ENCODE measurements around the gene PLXNA2.

PLXNA2 gene

GRCh38 chr1:208167261-208167869 is 76.8 kb downstream of the PLXNA2 start:
- no peaks in the 10 kb centered on the region for H3K9me3 Mint-ChIP-seq
- H3K27me3 Mint-ChIP-seq = peaks cover 34 to 88% of the 10 kb centered on the region in 2 donors
- H3K4me3 Mint-ChIP-seq = no peak overlapping the region
- H3K4me1 Mint-ChIP-seq (ENCODE audit: low read depth in 2 of 2) = peaks cover 0 to 1% of the 10 kb centered on the region in 2 donors
- ATAC-seq (replicated peaks) = no peak
- no peak for DNase-seq
- H3K27ac Mint-ChIP-seq = no peak overlapping the region
- no peaks in the 10 kb centered on the region for H3K36me3 Mint-ChIP-seq (ENCODE audit: insufficient read depth)

DNA sequence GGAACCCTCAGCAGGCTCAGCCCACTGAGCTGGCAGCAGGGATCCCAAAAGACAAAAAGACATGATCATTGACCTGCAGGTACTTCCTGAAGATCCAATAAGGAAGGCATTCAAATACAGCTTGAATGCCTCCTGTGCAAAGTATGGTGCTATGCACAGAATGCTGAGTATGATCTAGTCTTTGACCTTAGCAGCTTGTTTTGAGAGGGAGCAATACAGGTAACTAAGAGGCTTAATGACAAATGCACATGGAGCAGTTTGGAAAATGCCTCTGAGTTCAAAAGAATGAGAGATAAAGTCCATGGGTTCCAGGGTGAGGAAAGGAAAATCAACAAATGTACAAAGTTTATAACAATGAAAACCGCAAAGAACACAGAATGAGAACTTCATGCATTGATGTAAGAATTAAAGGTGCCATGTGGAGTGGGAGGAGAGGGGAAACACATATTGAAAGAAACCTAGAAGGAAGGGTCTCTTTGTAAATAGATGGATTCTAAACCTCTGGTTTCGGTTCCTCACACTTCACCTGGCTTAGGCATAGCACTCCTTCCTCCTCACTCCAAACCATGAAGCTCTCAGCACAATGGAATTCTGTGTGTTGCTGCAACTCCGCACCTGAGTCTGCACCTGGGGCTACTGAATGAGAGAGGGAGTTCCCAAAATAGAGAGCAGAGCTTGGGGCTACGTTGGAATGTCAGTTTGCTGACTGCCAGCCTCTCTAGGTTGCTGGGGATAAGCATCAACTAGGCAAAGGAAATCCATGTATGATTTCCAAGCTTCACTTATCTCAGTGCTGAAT is 77.6 kb downstream of the PLXNA2 start:
- H3K9me3 Mint-ChIP-seq = no peaks in the 10 kb centered on the region

DNA sequence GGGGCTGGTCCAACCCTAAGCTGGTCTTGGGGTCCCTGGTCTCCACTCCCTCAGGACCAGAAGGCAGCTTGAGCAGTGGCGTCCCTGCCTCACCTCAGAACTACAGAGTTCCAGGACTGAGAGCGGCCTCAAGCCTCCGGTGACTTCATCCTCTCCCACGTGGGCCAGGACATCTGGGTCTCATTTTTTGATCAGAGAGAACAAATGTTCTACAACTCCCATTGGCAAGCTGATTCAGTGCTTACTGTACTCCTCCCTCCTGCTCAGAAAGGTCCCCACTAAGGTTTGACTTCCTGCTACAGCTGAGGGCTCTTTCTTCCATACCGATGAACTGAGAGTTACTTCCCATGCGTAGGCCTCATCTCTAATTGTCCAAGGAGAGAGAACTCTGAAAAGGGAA is 78.5 kb downstream of the PLXNA2 start:
- Mint-ChIP-seq H3K36me3 (ENCODE audit: insufficient read depth) (no peaks in the 10 kb centered on the region), H3K9me3 (no peaks in the 10 kb centered on the region), H3K4me3 (no peak overlapping the region), H3K27ac (no peak overlapping the region), H3K27me3 (peaks cover 34 to 89% of the 10 kb centered on the region in 2 donors), H3K4me1 (ENCODE audit: low read depth in 2 of 2) (peaks cover 0 to 1% of the 10 kb centered on the region in 2 donors)
- ATAC-seq (replicated peaks) = no peak
- no peak for DNase-seq

More for the DNA sequence above, 77.6 kb downstream of the PLXNA2 start:
- DNase-seq (no peak), ATAC-seq (replicated peaks) (no peak)
- H3K4me3 Mint-ChIP-seq = no peak overlapping the region
- no peaks in the 10 kb centered on the region for H3K36me3 Mint-ChIP-seq (ENCODE audit: insufficient read depth)
- no peak overlapping the region for H3K27ac Mint-ChIP-seq
- peaks cover 34 to 91% of the 10 kb centered on the region in 2 donors for H3K27me3 Mint-ChIP-seq
- H3K4me1 Mint-ChIP-seq (ENCODE audit: low read depth in 2 of 2) = peaks cover 0 to 1% of the 10 kb centered on the region in 2 donors

DNA sequence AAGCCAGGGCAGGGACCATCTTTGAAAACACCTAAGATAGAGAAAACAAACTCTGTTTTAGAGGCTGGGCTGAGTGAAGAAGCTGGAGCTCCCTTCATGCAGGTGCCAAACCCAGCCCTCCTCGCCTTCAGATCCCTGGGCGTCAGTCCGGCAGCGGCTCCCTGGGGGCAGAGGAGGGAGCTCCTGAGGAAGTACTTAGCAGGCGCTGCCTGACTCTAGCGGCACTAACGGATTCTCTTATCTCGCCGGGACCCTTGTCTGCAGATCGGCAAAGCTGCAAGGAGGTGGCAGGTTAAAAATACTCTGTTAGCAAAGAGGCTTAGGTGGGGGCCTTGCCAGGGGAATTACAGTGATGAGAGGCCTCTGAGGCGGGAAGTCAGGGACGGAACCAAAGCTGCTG is 79.6 kb downstream of the PLXNA2 start:
- Mint-ChIP-seq H3K27me3 (peaks cover 34 to 78% of the 10 kb centered on the region in 2 donors), H3K4me1 (ENCODE audit: low read depth in 2 of 2) (peaks cover 0 to 1% of the 10 kb centered on the region in 2 donors), H3K9me3 (no peaks in the 10 kb centered on the region), H3K4me3 (no peak overlapping the region), H3K36me3 (ENCODE audit: insufficient read depth) (no peaks in the 10 kb centered on the region), H3K27ac (no peak overlapping the region)
- no peak for DNase-seq
- ATAC-seq (replicated peaks) = no peak

- ATAC-seq (replicated peaks) (no peak), DNase-seq (no peak)
- Mint-ChIP-seq H3K4me1 (ENCODE audit: low read depth in 2 of 2) (peaks cover 0 to 1% of the 10 kb centered on the region in 2 donors), H3K27ac (no peak overlapping the region), H3K4me3 (no peak overlapping the region), H3K9me3 (no peaks in the 10 kb centered on the region), H3K27me3 (peaks cover 26 to 68% of the 10 kb centered on the region in 2 donors), H3K36me3 (ENCODE audit: insufficient read depth) (no peaks in the 10 kb centered on the region)
Observed at GRCh38 chr1:208163539-208163938, 80.6 kb downstream of the PLXNA2 start.

DNA sequence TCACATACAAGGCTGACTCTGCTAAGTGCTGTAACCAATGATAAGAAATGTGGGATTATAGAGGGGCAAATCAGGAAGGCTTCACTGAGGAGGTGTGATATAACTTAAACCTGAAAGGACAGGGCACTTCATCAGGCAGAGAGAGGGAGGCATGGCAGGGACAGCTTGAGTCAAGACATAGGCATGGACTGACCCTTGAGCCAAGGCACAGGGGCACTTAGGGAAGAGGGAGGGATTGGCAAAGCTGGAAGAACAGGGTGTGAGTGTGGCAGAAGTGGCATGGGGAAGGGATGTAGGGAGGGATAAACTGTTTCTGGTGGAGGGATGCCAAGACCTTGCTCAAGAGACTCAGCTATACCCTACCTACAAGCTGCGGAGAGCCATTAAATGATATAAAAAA is 81.3 kb downstream of the PLXNA2 start:
- Mint-ChIP-seq H3K36me3 (ENCODE audit: insufficient read depth) (no peaks in the 10 kb centered on the region), H3K27ac (no peak overlapping the region), H3K9me3 (no peaks in the 10 kb centered on the region), H3K4me1 (ENCODE audit: low read depth in 2 of 2) (peaks cover 0 to 1% of the 10 kb centered on the region in 2 donors), H3K4me3 (no peak overlapping the region), H3K27me3 (peaks cover 26 to 64% of the 10 kb centered on the region in 2 donors)
- no peak for ATAC-seq (replicated peaks)
- DNase-seq = no peak

GRCh38 chr1:208161656-208162375 is 82.4 kb downstream of the PLXNA2 start:
- Mint-ChIP-seq H3K4me3 (no peak overlapping the region), H3K9me3 (no peaks in the 10 kb centered on the region), H3K4me1 (ENCODE audit: low read depth in 2 of 2) (peaks cover 0 to 1% of the 10 kb centered on the region in 2 donors), H3K27me3 (peaks cover 26 to 53% of the 10 kb centered on the region in 2 donors), H3K36me3 (ENCODE audit: insufficient read depth) (no peaks in the 10 kb centered on the region), H3K27ac (no peak overlapping the region)
- ATAC-seq (replicated peaks) (no peak), DNase-seq (no peak)

GRCh38 chr1:208161005-208161404 is 83.2 kb downstream of the PLXNA2 start:
- no peak for ATAC-seq (replicated peaks)
- H3K9me3 Mint-ChIP-seq = no peaks in the 10 kb centered on the region
- H3K27me3 Mint-ChIP-seq = peaks cover 20 to 45% of the 10 kb centered on the region in 2 donors

GRCh38 chr1:208160259-208160819 is 83.8 kb downstream of the PLXNA2 start:
- Mint-ChIP-seq H3K4me3 (no peak overlapping the region), H3K4me1 (ENCODE audit: low read depth in 2 of 2) (peaks cover 0 to 1% of the 10 kb centered on the region in 2 donors), H3K27ac (no peak overlapping the region), H3K27me3 (peaks cover 14 to 38% of the 10 kb centered on the region in 2 donors), H3K36me3 (ENCODE audit: insufficient read depth) (no peaks in the 10 kb centered on the region), H3K9me3 (no peaks in the 10 kb centered on the region)
- DNase-seq (no peak), ATAC-seq (replicated peaks) (no peak)

More at GRCh38 chr1:208161005-208161404, 83.2 kb downstream of the PLXNA2 start:
- no peak for DNase-seq
- H3K4me1 Mint-ChIP-seq (ENCODE audit: low read depth in 2 of 2) = peaks cover 0 to 1% of the 10 kb centered on the region in 2 donors
- H3K36me3 Mint-ChIP-seq (ENCODE audit: insufficient read depth) = no peaks in the 10 kb centered on the region
- H3K27ac Mint-ChIP-seq = no peak overlapping the region
- H3K4me3 Mint-ChIP-seq = no peak overlapping the region

DNA sequence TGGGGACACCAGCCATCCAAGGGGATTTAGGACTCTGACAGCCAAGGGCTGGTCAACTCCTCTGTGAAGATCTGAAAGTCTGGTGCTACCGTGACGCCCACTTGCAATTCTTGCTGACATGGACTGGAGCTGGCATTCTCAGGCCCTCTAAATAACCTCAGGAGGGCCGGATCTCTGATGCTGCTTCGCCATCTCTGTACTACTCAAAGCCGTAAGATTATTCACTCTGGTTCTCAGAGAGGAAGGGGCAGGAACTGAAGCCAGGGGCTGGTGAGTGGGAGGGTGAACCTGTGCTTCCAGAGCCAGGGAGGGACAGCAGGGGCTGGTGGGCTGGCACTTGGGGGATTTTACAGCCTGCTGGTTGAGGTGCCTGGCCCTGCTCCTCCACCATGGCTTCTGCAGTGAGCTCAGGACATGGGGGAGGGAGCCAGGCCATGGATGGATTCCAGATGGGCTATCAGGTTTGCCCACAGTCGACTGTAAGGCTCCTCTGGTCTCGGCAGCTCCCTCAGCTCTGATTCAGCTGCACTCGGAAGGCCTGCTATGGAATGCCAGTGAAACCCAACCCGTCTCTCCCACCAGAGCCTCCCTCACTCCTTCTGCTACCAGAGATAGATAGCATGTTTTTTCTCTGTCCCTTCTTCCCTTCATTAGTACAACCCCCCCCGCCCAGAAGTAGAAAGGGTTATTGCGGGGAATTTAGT is 84.5 kb downstream of the PLXNA2 start:
- no peak overlapping the region for H3K4me3 Mint-ChIP-seq

GRCh38 chr1:208158640-208159554 is 85.3 kb downstream of the PLXNA2 start:
- ATAC-seq (replicated peaks) = no peak
- Mint-ChIP-seq H3K27me3 (peaks cover 21 to 34% of the 10 kb centered on the region in 2 donors), H3K9me3 (no peaks in the 10 kb centered on the region), H3K4me3 (no peak overlapping the region), H3K27ac (no peak overlapping the region), H3K4me1 (ENCODE audit: low read depth in 2 of 2) (no peaks in the 10 kb centered on the region), H3K36me3 (ENCODE audit: insufficient read depth) (peaks cover 2% of the 10 kb centered on the region)
- no peak for DNase-seq

More for the DNA sequence above, 84.5 kb downstream of the PLXNA2 start:
- Mint-ChIP-seq H3K36me3 (ENCODE audit: insufficient read depth) (peaks cover under 1% of the 10 kb centered on the region), H3K27ac (no peak overlapping the region), H3K9me3 (no peaks in the 10 kb centered on the region), H3K27me3 (peaks cover 13 to 37% of the 10 kb centered on the region in 2 donors), H3K4me1 (ENCODE audit: low read depth in 2 of 2) (peaks cover 0 to 1% of the 10 kb centered on the region in 2 donors)
- DNase-seq (no peak), ATAC-seq (replicated peaks) (no peak)

- no peak overlapping the region for H3K27ac Mint-ChIP-seq
Observed at GRCh38 chr1:208157769-208158168, 86.4 kb downstream of the PLXNA2 start.

More at GRCh38 chr1:208157769-208158168, 86.4 kb downstream of the PLXNA2 start:
- Mint-ChIP-seq H3K36me3 (ENCODE audit: insufficient read depth) (peaks cover 2% of the 10 kb centered on the region), H3K27me3 (peaks cover 17 to 22% of the 10 kb centered on the region in 2 donors), H3K4me3 (no peak overlapping the region), H3K4me1 (ENCODE audit: low read depth in 2 of 2) (no peaks in the 10 kb centered on the region), H3K9me3 (no peaks in the 10 kb centered on the region)
- ATAC-seq (replicated peaks) (no peak), DNase-seq (no peak)
